Activated CD4-positive, alpha-beta memory T cell treated with anti-CD3 and anti-CD28 coated beads for 36 hours (primary cell): Measurements from ENCODE around the gene QRICH2. TPM values are rescaled to one million over a fixed set of nuclear protein-coding genes. Genes with fewer than 3 reads are reported as not detected.

ENCODE experiments used
- CTCF ChIA-PET: fragments of 350-600 bp; sonication (Branson Sonifier 250); formaldehyde crosslinking; loops from one replicate; lab custom pipeline; 2021; ENCODE audit warnings: antibody characterized with exemption, inconsistent platforms; lab: Charles Lee
- POLR2A ChIA-PET: fragments of 350-600 bp; sonication (Branson Sonifier 250); formaldehyde crosslinking; loops from one replicate; lab custom pipeline; 2021; ENCODE audit warnings: antibody characterized with exemption; lab: Charles Lee
- DNase-seq: peaks from one replicate; pipeline ENCODE4 v3.0.0-alpha.2; 2020
- H3K27ac Mint-ChIP-seq: one replicate; pipeline ENCODE4 v1.8.0; 2021; ENCODE audit warnings: mixed read lengths
- H3K27me3 Mint-ChIP-seq: one replicate; pipeline ENCODE4 v1.8.0; 2021; ENCODE audit warnings: mixed read lengths
- H3K36me3 Mint-ChIP-seq: one replicate; pipeline ENCODE4 v1.8.0; 2021; ENCODE audit warnings: mixed read lengths
- H3K4me1 Mint-ChIP-seq: one replicate; pipeline ENCODE4 v1.8.0; 2021; ENCODE audit warnings: low read depth, mixed read lengths
- H3K4me3 Mint-ChIP-seq: one replicate; pipeline ENCODE4 v1.8.0; 2021; ENCODE audit warnings: mild to moderate bottlenecking, mixed read lengths
- H3K9me3 Mint-ChIP-seq: one replicate; pipeline ENCODE4 v1.8.0; 2021; ENCODE audit warnings: mixed read lengths
- intact Hi-C: fragments of 100-400 bp; cut with micrococcal nuclease; formaldehyde crosslinking; loops from one replicate; pipeline ENCODE4 v1.15.1; 2023
- total RNA-seq, 2 experiments: library from RNA; stranded (reverse); gene quantifications; one replicate each; pipeline ENCODE4 v1.2.3, GENCODE V29; 2021

The QRICH2 gene
- total RNA-seq, 2 experiments from 2014 or later = 1.0 to 1.1 TPM

- CTCF ChIA-PET = interaction anchor here (1.1 to 5.0 kb wide), 3 partner anchors 95 to 156 kb away, joined by 3 to 38 read pairs (median 4); no protein-coding TSS in a partner anchor
- Mint-ChIP-seq H3K4me1 (peaks cover 30% of the 10 kb centered on the region), H3K4me3 (no peak overlapping the region), H3K36me3 (peaks cover 3% of the 10 kb centered on the region), H3K27ac (peak overlapping the region; percentile 26), H3K9me3 (no peaks in the 10 kb centered on the region), H3K27me3 (no peaks in the 10 kb centered on the region)
- intact Hi-C loops = loop anchor here (10.0 kb wide), 1 partner anchor 372 kb away; the partner anchor contains the start of gene MRPL38
- peak; percentile 12 for DNase-seq
- POLR2A ChIA-PET = no interaction called here
Observed at GRCh38 chr17:76276461-76277299, 31.4 kb downstream of the QRICH2 start.

- ChIA-PET POLR2A (interaction anchor here (1.1 kb wide), 1 partner anchor 150 kb away, joined by 3 read pairs; no protein-coding TSS in a partner anchor), CTCF (interaction anchor here (0.6 to 5.0 kb wide), 5 partner anchors 20 to 155 kb away, joined by 3 to 38 read pairs (median 4); no protein-coding TSS in a partner anchor)
- intact Hi-C loops = loop anchor here (10.0 kb wide), 1 partner anchor 371 kb away; the partner anchor contains the start of gene MRPL38
- no peaks in the 10 kb centered on the region for H3K27me3 Mint-ChIP-seq
- H3K27ac Mint-ChIP-seq = peak overlapping the region; percentile 26
- no peak overlapping the region for H3K4me3 Mint-ChIP-seq
- H3K36me3 Mint-ChIP-seq = peaks cover 10% of the 10 kb centered on the region
- peaks cover 36% of the 10 kb centered on the region for H3K4me1 Mint-ChIP-seq
- DNase-seq = peak; percentile 31
- H3K9me3 Mint-ChIP-seq = no peaks in the 10 kb centered on the region
Observed at GRCh38 chr17:76276069-76276431, 32.0 kb downstream of the QRICH2 start.

- ChIA-PET POLR2A (interaction anchor here (0.7 to 12.3 kb wide), 6 partner anchors 12 to 203 kb away, joined by 3 to 298 read pairs (median 5); partner anchors contain the start of genes SRP68 and UBALD2), CTCF (interaction anchor here (0.6 to 5.0 kb wide), 6 partner anchors 20 to 155 kb away, joined by 3 to 38 read pairs (median 4); no protein-coding TSS in a partner anchor)
- Mint-ChIP-seq H3K27ac (no peak overlapping the region), H3K4me3 (no peak overlapping the region), H3K4me1 (peaks cover 38% of the 10 kb centered on the region), H3K9me3 (no peaks in the 10 kb centered on the region), H3K27me3 (no peaks in the 10 kb centered on the region), H3K36me3 (peaks cover 14% of the 10 kb centered on the region)
- intact Hi-C loops = loop anchor here (10.0 kb wide), 1 partner anchor 371 kb away; the partner anchor contains the start of gene MRPL38
- DNase-seq = no peak
Observed at GRCh38 chr17:76275382-76276068, 32.6 kb downstream of the QRICH2 start.

GRCh38 chr17:76274112-76274956, 33.7 kb downstream of the QRICH2 start:
- Mint-ChIP-seq H3K27ac (peak overlapping the region; percentile 33), H3K4me1 (peaks cover 42% of the 10 kb centered on the region), H3K36me3 (peaks cover 22% of the 10 kb centered on the region), H3K4me3 (no peak overlapping the region), H3K27me3 (no peaks in the 10 kb centered on the region), H3K9me3 (no peaks in the 10 kb centered on the region)
- DNase-seq = peak; percentile 19
- ChIA-PET CTCF (interaction anchor here (0.7 to 5.0 kb wide), 6 partner anchors 11 to 260 kb away, joined by 3 to 38 read pairs (median 8); no protein-coding TSS in a partner anchor), POLR2A (interaction anchor here (0.6 to 12.3 kb wide), 10 partner anchors 11 to 209 kb away, joined by 3 to 298 read pairs (median 4); partner anchors contain the start of genes SRP68 and UBALD2)
- intact Hi-C loops = loop anchor here (5.0 to 10.0 kb wide), 2 partner anchors 202 to 370 kb away; partner anchors contain the start of genes GALR2, MRPL38 and SRP68

GRCh38 chr17:76273445-76274111, 34.5 kb downstream of the QRICH2 start:
- H3K27ac Mint-ChIP-seq = peak overlapping the region; percentile 98
- no peaks in the 10 kb centered on the region for H3K9me3 Mint-ChIP-seq
- intact Hi-C loops = loop anchor here (5.0 to 10.0 kb wide), 2 partner anchors 201 to 369 kb away; partner anchors contain the start of genes GALR2, MRPL38 and SRP68
- peaks cover 29% of the 10 kb centered on the region for H3K36me3 Mint-ChIP-seq
- H3K27me3 Mint-ChIP-seq = no peaks in the 10 kb centered on the region
- ChIA-PET POLR2A (interaction anchor here (1.0 to 12.3 kb wide), 12 partner anchors 10 to 169 kb away, joined by 3 to 298 read pairs (median 5); partner anchors contain the start of genes EXOC7, FOXJ1 and UBALD2), CTCF (interaction anchor here (0.7 to 5.0 kb wide), 5 partner anchors 10 to 153 kb away, joined by 3 to 38 read pairs (median 6); no protein-coding TSS in a partner anchor)
- no peak overlapping the region for H3K4me3 Mint-ChIP-seq
- H3K4me1 Mint-ChIP-seq = peaks cover 46% of the 10 kb centered on the region
- DNase-seq = peak; percentile 17

- intact Hi-C loops = loop anchor here (1.0 to 10.0 kb wide), 4 partner anchors 8 to 368 kb away; partner anchors contain the start of genes GALR2, MRPL38 and SRP68
- Mint-ChIP-seq H3K36me3 (peaks cover 37% of the 10 kb centered on the region), H3K4me3 (peak overlapping the region; percentile 85), H3K9me3 (no peaks in the 10 kb centered on the region), H3K27ac (peak overlapping the region; percentile 98), H3K4me1 (peaks cover 51% of the 10 kb centered on the region), H3K27me3 (no peaks in the 10 kb centered on the region)
- POLR2A ChIA-PET = interaction anchor here (0.6 to 12.3 kb wide), 19 partner anchors 9 to 201 kb away, joined by 3 to 298 read pairs (median 6); partner anchors contain the start of genes EXOC7, FOXJ1, RNF157 and SRP68
- peak; percentile 86 for DNase-seq
- CTCF ChIA-PET = interaction anchor here (0.6 to 5.0 kb wide), 8 partner anchors 9 to 201 kb away, joined by 3 to 38 read pairs (median 7); no protein-coding TSS in a partner anchor
Observed at GRCh38 chr17:76272541-76273444, 35.3 kb downstream of the QRICH2 start.

GRCh38 chr17:76271669-76272540, 36.2 kb downstream of the QRICH2 start:
- ChIA-PET POLR2A (interaction anchor here (0.6 to 12.3 kb wide), 21 partner anchors 8 to 200 kb away, joined by 3 to 298 read pairs (median 6); partner anchors contain the start of genes EXOC7, FOXJ1, RNF157 and SRP68), CTCF (interaction anchor here (0.8 to 5.0 kb wide), 8 partner anchors 8 to 151 kb away, joined by 3 to 38 read pairs (median 7); no protein-coding TSS in a partner anchor)
- Mint-ChIP-seq H3K27ac (peak overlapping the region; percentile 98), H3K4me3 (peak overlapping the region; percentile 85), H3K36me3 (peaks cover 45% of the 10 kb centered on the region), H3K27me3 (no peaks in the 10 kb centered on the region), H3K4me1 (peaks cover 51% of the 10 kb centered on the region), H3K9me3 (no peaks in the 10 kb centered on the region)
- intact Hi-C loops = loop anchor here (1.0 to 10.0 kb wide), 4 partner anchors 8 to 367 kb away; partner anchors contain the start of genes GALR2, MRPL38 and SRP68
- DNase-seq = peak; percentile 94

- POLR2A ChIA-PET = interaction anchor here (0.7 to 12.3 kb wide), 16 partner anchors 7 to 167 kb away, joined by 3 to 298 read pairs (median 7); partner anchors contain the start of genes EXOC7, FOXJ1, RNF157 and UBALD2
- peaks cover 48% of the 10 kb centered on the region for H3K4me1 Mint-ChIP-seq
- H3K9me3 Mint-ChIP-seq = no peaks in the 10 kb centered on the region
- H3K27me3 Mint-ChIP-seq = no peaks in the 10 kb centered on the region
- peak overlapping the region; percentile 85 for H3K4me3 Mint-ChIP-seq
- intact Hi-C loops = loop anchor here (5.0 to 10.0 kb wide), 2 partner anchors 199 to 366 kb away; partner anchors contain the start of genes GALR2, MRPL38 and SRP68
- peak overlapping the region; percentile 98 for H3K27ac Mint-ChIP-seq
- DNase-seq = peak; percentile 55
- H3K36me3 Mint-ChIP-seq = peaks cover 54% of the 10 kb centered on the region
- CTCF ChIA-PET = interaction anchor here (1.0 to 2.9 kb wide), 6 partner anchors 8 to 149 kb away, joined by 3 to 26 read pairs (median 8); no protein-coding TSS in a partner anchor
Observed at GRCh38 chr17:76270770-76271668, 37.1 kb downstream of the QRICH2 start.
